CD4-positive, alpha-beta T cell treated with Interleukin-10 for 1 hour (primary cell): ENCODE data around the gene CORIN.

ENCODE experiments used
- DNase-seq: peaks from one replicate; pipeline ENCODE4 v3.0.0-alpha.2; 2020

The CORIN gene

GRCh38 chr4:47837908-47838294, at the start of gene CORIN:
Gene CORIN, minus strand, starts transcription at chr4:47838067. Its CDS starts 118 bp downstream, at chr4:47837949.
- no peak for DNase-seq

- no peak for DNase-seq
These were observed 44.4 kb upstream of the CORIN start for GRCh38 chr4:47882228-47882627.

- no peak for DNase-seq
These were observed 41.6 kb upstream of the CORIN start for GRCh38 chr4:47879458-47879857.

GRCh38 chr4:47876784-47877546, 39.1 kb upstream of the CORIN start:
- no peak for DNase-seq

- DNase-seq = no peak
These were observed 38.4 kb upstream of the CORIN start for GRCh38 chr4:47876310-47876709.

GRCh38 chr4:47873877-47874541, 36.1 kb upstream of the CORIN start:
- no peak for DNase-seq

GRCh38 chr4:47863486-47863885, 25.6 kb upstream of the CORIN start:
- no peak for DNase-seq

GRCh38 chr4:47862297-47862696, 24.4 kb upstream of the CORIN start:
- no peak for DNase-seq

- no peak for DNase-seq
These were observed 22.4 kb upstream of the CORIN start for GRCh38 chr4:47860305-47860704.

- DNase-seq = no peak
These were observed 20.1 kb upstream of the CORIN start for GRCh38 chr4:47858006-47858405.

GRCh38 chr4:47856713-47857112, 18.8 kb upstream of the CORIN start:
- DNase-seq = no peak

- DNase-seq = no peak
These were observed 17.5 kb upstream of the CORIN start for GRCh38 chr4:47855350-47855749.

GRCh38 chr4:47852136-47852535, 14.3 kb upstream of the CORIN start:
- DNase-seq = no peak

GRCh38 chr4:47849466-47849865, 11.6 kb upstream of the CORIN start:
- DNase-seq = no peak

- no peak for DNase-seq
These were observed 10.2 kb upstream of the CORIN start for GRCh38 chr4:47848041-47848440.

GRCh38 chr4:47842985-47843384, 5.1 kb upstream of the CORIN start:
- DNase-seq = no peak

- DNase-seq = no peak
These were observed 2.4 kb upstream of the CORIN start for GRCh38 chr4:47840291-47840690.

- peak; percentile 40 for DNase-seq
These were observed 1.4 kb upstream of the CORIN start for GRCh38 chr4:47839259-47839658.

GRCh38 chr4:47838445-47838844, 578 bp upstream of the CORIN start:
- no peak for DNase-seq

GRCh38 chr4:47837094-47837907, 566 bp downstream of the CORIN start:
- DNase-seq = peak; percentile 41

- DNase-seq = peak; percentile 46
These were observed 1.2 kb downstream of the CORIN start for GRCh38 chr4:47836641-47837093.

- no peak for DNase-seq
These were observed 2.4 kb downstream of the CORIN start for GRCh38 chr4:47835494-47835893.

- no peak for DNase-seq
These were observed 6.7 kb downstream of the CORIN start for GRCh38 chr4:47831026-47831679.
